ENCODE data around the gene TMEM208. TPM values are rescaled to one million over a fixed set of nuclear protein-coding genes. Genes with fewer than 3 reads are reported as not detected.

TMEM208 gene
- total RNA-seq, 1 donor from 2014 or later: 11.5 TPM

GRCh38 chr16:67223992-67224391, 2.9 kb upstream of the TMEM208 start:
- H3K36me3 ChIP-seq: peaks cover 11% of the 10 kb centered on the region
- H3K4me1 ChIP-seq: peaks cover 38% of the 10 kb centered on the region
- no peaks in the 10 kb centered on the region for H3K27me3 ChIP-seq (ENCODE audit: low read depth)
- intact Hi-C loops (cut with micrococcal nuclease): no loop called here
- H3K9me3 ChIP-seq (replicated peaks): no peaks in the 10 kb centered on the region
- no peak overlapping the region for H3K27ac ChIP-seq (replicated peaks)
- H3K4me3 ChIP-seq: no peak overlapping the region
- DNase-seq: no peak
- no peak for TF ChIP-seq CTCF (IDR thresholded peaks at IDR 0.05; ENCODE audit: borderline replicate concordance)

DNA sequence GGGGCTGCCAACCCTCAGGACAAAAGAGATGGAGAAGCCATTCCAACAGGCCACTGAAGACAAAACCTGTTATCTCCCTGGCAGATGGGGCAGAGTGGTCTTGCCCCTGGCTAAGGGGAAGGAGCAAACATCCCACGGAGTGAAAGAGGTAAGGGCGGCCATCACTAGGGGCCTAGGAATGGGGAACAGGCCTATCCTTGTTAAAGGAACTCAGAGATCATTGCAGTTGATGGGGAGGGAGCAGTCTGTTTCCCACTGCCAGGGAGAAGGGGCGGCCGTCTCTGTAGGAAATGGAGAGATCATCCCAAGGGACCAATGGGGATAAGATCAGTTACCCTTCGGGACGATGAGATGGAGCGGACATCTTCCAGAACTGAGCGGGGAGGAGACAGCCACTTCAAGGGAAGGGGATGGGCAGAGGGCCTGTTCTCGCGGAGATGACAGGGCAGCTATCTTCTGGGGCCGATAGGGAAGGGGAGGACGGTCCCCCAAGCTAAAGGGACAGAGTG, 581 bp upstream of the TMEM208 start:
- intact Hi-C loops (cut with micrococcal nuclease): no loop called here

DNA sequence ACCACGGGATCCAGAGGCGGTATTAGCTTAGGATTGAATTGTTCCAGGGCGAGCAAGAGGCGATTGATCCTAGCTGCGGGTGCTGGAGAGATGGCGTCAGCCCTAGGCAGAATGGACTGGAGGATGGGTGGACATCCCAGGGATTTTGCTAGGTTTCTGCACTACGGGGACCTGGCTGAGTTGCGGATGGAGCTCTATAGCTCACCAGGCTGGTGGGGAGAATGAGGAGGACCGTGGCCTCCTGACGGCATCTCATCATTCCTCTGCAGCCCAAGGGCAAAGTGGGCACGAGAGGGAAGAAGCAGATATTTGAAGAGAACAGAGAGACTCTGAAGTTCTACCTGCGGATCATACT, 614 bp downstream of the TMEM208 start:
- peak overlapping the region; percentile 94 for H3K27ac ChIP-seq (replicated peaks)
- peaks cover 44% of the 10 kb centered on the region for H3K36me3 ChIP-seq
- H3K4me1 ChIP-seq: peaks cover 38% of the 10 kb centered on the region
- DNase-seq: no peak
- TF ChIP-seq CTCF (IDR thresholded peaks at IDR 0.05; ENCODE audit: borderline replicate concordance): no peak
- no peaks in the 10 kb centered on the region for H3K9me3 ChIP-seq (replicated peaks)
- intact Hi-C loops (cut with micrococcal nuclease): no loop called here
- no peaks in the 10 kb centered on the region for H3K27me3 ChIP-seq (ENCODE audit: low read depth)
- H3K4me3 ChIP-seq: peak overlapping the region; percentile 99

More for the DNA sequence above, 581 bp upstream of the TMEM208 start:
- peak overlapping the region; percentile 94 for H3K27ac ChIP-seq (replicated peaks)
- H3K4me3 ChIP-seq: peak overlapping the region; percentile 99
- no peak for TF ChIP-seq CTCF (IDR thresholded peaks at IDR 0.05; ENCODE audit: borderline replicate concordance)
- peaks cover 38% of the 10 kb centered on the region for H3K4me1 ChIP-seq
- H3K9me3 ChIP-seq (replicated peaks): no peaks in the 10 kb centered on the region
- H3K36me3 ChIP-seq: peaks cover 34% of the 10 kb centered on the region
- no peaks in the 10 kb centered on the region for H3K27me3 ChIP-seq (ENCODE audit: low read depth)
- no peak for DNase-seq

DNA sequence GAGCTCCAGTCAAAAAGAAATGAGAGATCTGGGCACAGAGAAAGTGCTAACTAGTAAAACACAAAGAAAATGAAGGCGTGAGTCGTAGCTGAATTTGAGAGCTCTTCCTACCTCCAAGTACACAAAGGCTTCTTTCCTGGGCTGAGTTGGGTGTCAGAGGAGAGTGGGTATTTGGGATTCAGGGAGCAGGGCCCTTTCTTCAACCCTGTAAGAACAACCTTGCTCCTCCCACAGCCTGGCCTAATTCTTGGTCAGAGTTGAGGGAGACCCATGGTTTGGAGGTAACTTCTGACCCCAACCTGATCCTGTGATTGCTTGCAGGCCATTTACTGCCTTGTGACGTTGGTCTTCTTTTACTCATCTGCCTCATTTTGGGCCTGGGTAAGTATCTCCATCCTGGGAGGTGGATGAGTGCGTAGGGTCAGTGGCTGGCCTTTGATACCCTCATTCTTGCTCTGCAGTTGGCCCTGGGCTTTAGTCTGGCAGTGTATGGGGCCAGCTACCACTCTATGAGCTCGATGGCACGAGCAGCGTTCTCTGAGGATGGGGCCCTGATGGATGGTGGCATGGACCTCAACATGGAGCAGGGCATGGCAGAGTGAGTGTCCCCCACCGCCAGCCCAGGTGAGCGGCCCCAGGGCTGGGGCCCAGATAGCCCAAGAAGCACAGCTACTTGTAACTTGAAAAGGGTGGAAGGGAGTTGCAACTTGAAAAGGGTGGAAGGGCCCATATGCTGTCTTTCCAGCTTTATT, 1.3 kb downstream of the TMEM208 start:
- no peak for TF ChIP-seq CTCF (IDR thresholded peaks at IDR 0.05; ENCODE audit: borderline replicate concordance)
- no peak for DNase-seq
- Histone ChIP-seq H3K4me3 (peak overlapping the region; percentile 99), H3K27me3 (ENCODE audit: low read depth) (no peaks in the 10 kb centered on the region), H3K27ac (replicated peaks) (no peak overlapping the region), H3K9me3 (replicated peaks) (no peaks in the 10 kb centered on the region), H3K36me3 (peaks cover 51% of the 10 kb centered on the region), H3K4me1 (peaks cover 33% of the 10 kb centered on the region)
- intact Hi-C loops (cut with micrococcal nuclease): no loop called here

GRCh38 chr16:67228905-67229304, 2.0 kb downstream of the TMEM208 start:
- H3K27ac ChIP-seq (replicated peaks): no peak overlapping the region
- H3K9me3 ChIP-seq (replicated peaks): no peaks in the 10 kb centered on the region
- no peak for DNase-seq
- no peaks in the 10 kb centered on the region for H3K27me3 ChIP-seq (ENCODE audit: low read depth)
- peaks cover 58% of the 10 kb centered on the region for H3K36me3 ChIP-seq
- H3K4me1 ChIP-seq: peaks cover 33% of the 10 kb centered on the region
- H3K4me3 ChIP-seq: no peak overlapping the region
- intact Hi-C loops (cut with micrococcal nuclease): no loop called here
- TF ChIP-seq CTCF (IDR thresholded peaks at IDR 0.05; ENCODE audit: borderline replicate concordance): no peak

Measured in left ventricle myocardium inferior (tissue), 1 donor.